K562 (cell line): Measurements from ENCODE around the gene HSPA2. TPM values are rescaled to one million over a fixed set of nuclear protein-coding genes. Genes with fewer than 3 reads are reported as not detected.

Experiments used
- ATAC-seq: fragments of 200-7000 bp; cut with Tn5 transposase; 3 replicates; pipeline ENCODE4 v1.9.1; 2020; ENCODE audit warnings: moderate library complexity
- BruUV-seq: library from RNA; stranded (reverse); fragments of 400-500 nt; replicated peaks from 2 replicates; lab custom pipeline; 2021; lab: Mats Ljungman, UMichigan
- CTCF ChIA-PET: fragments of 300-600 bp; formaldehyde crosslinking; extraction: SDS; loops from one replicate; lab custom pipeline; 2021; ENCODE audit warnings: low intra/inter-chr PET ratio; lab: Yijun Ruan, JAX
- POLR2A ChIA-PET: fragments of 300-600, 350-650 bp; sonication (Branson Sonifier 250); formaldehyde crosslinking; extraction: SDS; loops from one replicate; lab custom pipeline; 2021; ENCODE audit warnings: antibody characterized with exemption, inconsistent platforms; lab: Yijun Ruan, JAX
- DNase-seq, 4 experiments: peaks; one replicate each; pipeline versions ENCODE4 v3.0.0 to v3.0.0-alpha.2; 2011 to 2018; ENCODE audit warnings: low spot score in 3 of 4, mixed read lengths in 3 of 4; ENCODE audit errors: extremely low read depth in 1 of 4
- FAIRE-seq: peaks from 2 replicates; lab custom pipeline; 2011; peaks lifted over from hg19 to GRCh38; lab: Jason Lieb, UNC
- H2AFZ ChIP-seq: 2 replicates; pipeline ENCODE4 v1.6.0; 2011; ENCODE audit warnings: low read depth, low read length, control low read depth, inconsistent platforms
- H3K27ac ChIP-seq: fragments of 200-600 bp; 3 replicates; pipeline ENCODE4 v1.8.0; 2011; ENCODE audit warnings: low read depth, mild to moderate bottlenecking, control low read depth, inconsistent platforms, low read length, moderate library complexity, mixed read lengths; ENCODE audit errors: extremely low read depth
- H3K27me3 ChIP-seq, 2 experiments: fragments of 300-600 bp in 1 of 2; 2 replicates in 1 of 2; 3 replicates in 1 of 2; pipeline versions ENCODE4 v1.6.0 to v1.8.0; 2011; ENCODE audit warnings: inconsistent platforms in 2 of 2, low read length in 2 of 2, mild to moderate bottlenecking in 1 of 2, mixed read lengths in 1 of 2, moderate library complexity in 1 of 2; ENCODE audit not compliant: control insufficient read depth in 2 of 2, insufficient read depth in 2 of 2
- H3K36me3 ChIP-seq: fragments of 300-600 bp; 3 replicates; pipeline ENCODE4 v1.8.0; 2011; ENCODE audit warnings: mild to moderate bottlenecking, low read length, inconsistent platforms; ENCODE audit not compliant: control insufficient read depth, insufficient read depth
- H3K4me1 ChIP-seq, 2 experiments: fragments of 200-600 bp in 1 of 2; replicated peaks in 1 of 2; 2 replicates in 1 of 2; 3 replicates in 1 of 2; pipeline versions ENCODE4 v1.5.1 to v1.8.0; 2011; ENCODE audit warnings: inconsistent platforms in 2 of 2, low read length in 2 of 2, mild to moderate bottlenecking in 1 of 2, mixed read lengths in 1 of 2, moderate library complexity in 1 of 2; ENCODE audit not compliant: control insufficient read depth in 2 of 2, insufficient read depth in 2 of 2
- H3K4me2 ChIP-seq: 2 replicates; pipeline ENCODE4 v1.6.1; 2011; ENCODE audit warnings: low read length, control low read depth, inconsistent platforms, mixed read lengths; ENCODE audit not compliant: insufficient read depth
- H3K4me3 ChIP-seq: fragments of 200-600 bp; sonication (generic), shearing (Covaris generic); 2 replicates; pipeline ENCODE4 v1.5.1; 2016; ENCODE audit warnings: control low read depth, inconsistent platforms
- H3K79me2 ChIP-seq: fragments of 200-600 bp; 3 replicates; pipeline ENCODE4 v1.8.0; 2011; ENCODE audit warnings: low read length, inconsistent platforms; ENCODE audit not compliant: control insufficient read depth, insufficient read depth
- H3K9ac ChIP-seq, 2 experiments: 2 replicates each; pipeline versions ENCODE4 v1.6.0 to v1.6.1; 2011; ENCODE audit warnings: low read depth in 2 of 2, low read length in 2 of 2, control low read depth in 1 of 2, inconsistent platforms in 1 of 2, mild to moderate bottlenecking in 1 of 2, mixed read lengths in 1 of 2; ENCODE audit not compliant: insufficient read depth in 1 of 2
- H3K9me1 ChIP-seq: one replicate; pipeline ENCODE4 v1.6.0; 2011; ENCODE audit warnings: inconsistent platforms, mild to moderate bottlenecking, low read length, moderate library complexity; ENCODE audit not compliant: control insufficient read depth, insufficient read depth
- H3K9me3 ChIP-seq: replicated peaks from 2 replicates; pipeline ENCODE4 v1.5.1; 2011; ENCODE audit warnings: low read depth, low read length, inconsistent platforms; ENCODE audit not compliant: control insufficient read depth, insufficient read depth
- H4K20me1 ChIP-seq: replicated peaks from 2 replicates; pipeline ENCODE4 v1.6.1; 2011; ENCODE audit warnings: low read length, inconsistent platforms, mixed read lengths; ENCODE audit not compliant: control insufficient read depth, insufficient read depth
- IFI16 ChIP-seq: fragments of 250-450 bp; sonication (Bioruptor Pico); IDR thresholded peaks from 2 replicates; pipeline ENCODE4 v2.1.2; 2022; ENCODE audit warnings: mild to moderate bottlenecking, inconsistent platforms
- JUNB ChIP-seq: fragments of 450-650 bp; formaldehyde crosslinking; conservative IDR thresholded peaks from 2 replicates; pipeline ENCODE4 v1.4.0; 2020; ENCODE audit warnings: mild to moderate bottlenecking
- LEF1 ChIP-seq: fragments of 450-650 bp; IDR thresholded peaks from 2 replicates; pipeline ENCODE4 v1.6.1; 2016; ENCODE audit warnings: mild to moderate bottlenecking
- ZNF263 ChIP-seq: sonication (generic); formaldehyde crosslinking; IDR thresholded peaks from 2 replicates; pipeline ENCODE4 v1.8.0; 2022; ENCODE audit warnings: mild to moderate bottlenecking, missing genetic modification reagents, borderline replicate concordance
- ZNF316 ChIP-seq: fragments of 450-650 bp; IDR thresholded peaks from 2 replicates; pipeline ENCODE4 v1.6.1; 2016
- ZNF778 ChIP-seq: fragments of 450-650 bp; formaldehyde crosslinking; IDR thresholded peaks from 2 replicates; pipeline ENCODE4 v1.4.0; 2020; ENCODE audit warnings: mild to moderate bottlenecking, moderate library complexity
- ZNF79 ChIP-seq: fragments of 250-450 bp; sonication (Bioruptor Pico); IDR thresholded peaks from 2 replicates; pipeline ENCODE4 v1.4.0; 2020; ENCODE audit warnings: low read depth, mild to moderate bottlenecking, moderate library complexity
- WGBS: fragments of 100-300 bp; shearing (Covaris generic); methylation state at CpG from one replicate; pipeline ENCODE4 v1.1.6; 2016; ENCODE audit warnings: low coverage, mixed read lengths; ENCODE audit not compliant: insufficient coverage; ENCODE audit errors: missing lambda C conversion rate; 5-methylcytosine and 5-hydroxymethylcytosine counted together
- in situ Hi-C: fragments of 300-500 bp; cut with MboI; formaldehyde crosslinking; loops from 4 replicates; pipeline ENCODE4 v1.15.0; 2018; ENCODE audit warnings: inconsistent platforms, mixed read lengths
- intact Hi-C: fragments of 100-400 bp; cut with micrococcal nuclease; formaldehyde crosslinking; loops from 2 replicates; pipeline ENCODE4 v1.14.2; 2022
- polyA plus RNA-seq, 8 experiments: library from polyadenylated mRNA; depleted of rRNA in 4 of 8; stranded (reverse) in 5 of 8; unstranded in 3 of 8; fragments of >200 nt; fragmentation: Nextera tagmentation in 2 of 8; fragmentation: Illumina TruSeq in 1 of 8; extraction: Ambion mirVana in 2 of 8; extraction: Trizol in 1 of 8; gene quantifications; 2 replicates each; pipeline versions ENCODE4 v1.2.1 to v1.2.3, GENCODE V29; 2011 to 2014; ENCODE audit warnings: inconsistent platforms in 1 of 8, missing spikeins in 1 of 8
- total RNA-seq, 7 experiments: library from RNA; depleted of rRNA in 6 of 7; stranded (reverse); fragments of >200 nt in 6 of 7; fragmentation: Illumina TruSeq in 2 of 7; extraction: Trizol in 2 of 7; gene quantifications; 2 replicates each; pipeline versions ENCODE4 v1.2.1 to v1.2.3, GENCODE V29; 2011 to 2021; ENCODE audit warnings: low replicate concordance in 1 of 7
- TF ChIP-seq, protein P1 (sequence below): fragments of 250-450 bp; sonication (Bioruptor Pico); IDR thresholded peaks from 2 replicates; pipeline ENCODE4 v1.8.0; 2021; ENCODE audit warnings: mild to moderate bottlenecking, moderate library complexity

HSPA2 gene
- total and polyA plus RNA-seq, 9 of the 15 experiments (the other 6 are each of a cell fraction or from before 2014, with no cell fraction given) = not detected

DNA sequence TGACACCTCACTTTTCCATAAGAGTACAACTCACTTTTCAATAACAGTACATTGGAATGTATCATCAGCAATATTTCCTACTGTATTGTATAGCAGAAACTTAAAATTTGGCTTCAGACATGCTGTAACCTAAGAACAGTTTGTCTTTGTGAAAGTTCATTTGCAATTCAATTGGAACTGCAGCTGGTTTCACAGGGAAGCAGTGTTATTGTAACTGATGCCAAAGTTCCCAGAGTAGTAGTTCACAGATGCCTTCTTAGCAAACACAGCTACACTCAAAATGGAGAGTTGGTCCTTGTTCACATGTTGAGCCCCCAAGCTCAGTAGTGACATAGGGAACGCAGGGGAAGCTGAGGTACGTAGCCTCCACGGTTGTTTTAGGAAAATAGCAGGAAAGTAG is 32.6 kb downstream of the HSPA2 start:
- no peaks in the 10 kb centered on the region for H3K36me3 ChIP-seq
- ATAC-seq = no peak
- intact Hi-C loops = no loop called here
- ChIA-PET POLR2A (interaction anchor here (0.6 kb wide), 1 partner anchor 643 kb away, joined by 3 read pairs; no protein-coding TSS in a partner anchor), CTCF (no interaction called here)
- H3K79me2 ChIP-seq = no peaks in the 10 kb centered on the region
- no TSS peak for BruUV-seq
- no peaks in the 10 kb centered on the region for H4K20me1 ChIP-seq
- 0% methylated on average over 3 of the region's 3 CpGs for WGBS
- no peak overlapping the region for H2AFZ ChIP-seq
- in situ Hi-C loops = no loop called here
- TF ChIP-seq ZNF316 = peak; percentile 20; the same call in 1 of the 2 replicates
- TF ChIP-seq ZNF778 = no peak
- no peaks in the 10 kb centered on the region for H3K9me3 ChIP-seq
- FAIRE-seq = no peak
- no peak for DNase-seq
- no peaks in the 10 kb centered on the region for H3K4me1 ChIP-seq
- H3K9ac ChIP-seq = no peak overlapping the region
- peaks cover 2 to 12% of the 10 kb centered on the region in 2 experiments; a peak in 4 of 5 replicates for H3K27me3 ChIP-seq
- no peak overlapping the region for H3K27ac ChIP-seq
- no peak overlapping the region for H3K4me3 ChIP-seq
- no peak overlapping the region for H3K4me2 ChIP-seq
- H3K9me1 ChIP-seq = no peaks in the 10 kb centered on the region

- BruUV-seq = no TSS peak
- TF ChIP-seq JUNB (CRISPR knock-in tag) = no peak
- TF ChIP-seq LEF1 = no peak
- no peak for TF ChIP-seq ZNF79 (CRISPR knock-in tag)
- TF ChIP-seq ZNF263 (CRISPR knock-in tag) = no peak
- TF ChIP-seq IFI16 (CRISPR knock-in tag) = no peak
- TF ChIP-seq, protein P1, sequence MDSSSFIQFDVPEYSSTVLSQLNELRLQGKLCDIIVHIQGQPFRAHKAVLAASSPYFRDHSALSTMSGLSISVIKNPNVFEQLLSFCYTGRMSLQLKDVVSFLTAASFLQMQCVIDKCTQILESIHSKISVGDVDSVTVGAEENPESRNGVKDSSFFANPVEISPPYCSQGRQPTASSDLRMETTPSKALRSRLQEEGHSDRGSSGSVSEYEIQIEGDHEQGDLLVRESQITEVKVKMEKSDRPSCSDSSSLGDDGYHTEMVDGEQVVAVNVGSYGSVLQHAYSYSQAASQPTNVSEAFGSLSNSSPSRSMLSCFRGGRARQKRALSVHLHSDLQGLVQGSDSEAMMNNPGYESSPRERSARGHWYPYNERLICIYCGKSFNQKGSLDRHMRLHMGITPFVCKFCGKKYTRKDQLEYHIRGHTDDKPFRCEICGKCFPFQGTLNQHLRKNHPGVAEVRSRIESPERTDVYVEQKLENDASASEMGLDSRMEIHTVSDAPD (CRISPR knock-in tag) = no peak
These were observed 34.0 kb downstream of the HSPA2 start for GRCh38 chr14:64574371-64575107.

More at GRCh38 chr14:64574371-64575107, 34.0 kb downstream of the HSPA2 start:
- CTCF ChIA-PET = no interaction called here
- no peak overlapping the region for H3K4me3 ChIP-seq
- POLR2A ChIA-PET = no interaction called here
- H4K20me1 ChIP-seq = no peaks in the 10 kb centered on the region
- FAIRE-seq = no peak
- H3K27ac ChIP-seq = no peak overlapping the region
- WGBS = 4% methylated on average over 6 of the region's 6 CpGs
- no peaks in the 10 kb centered on the region for H3K9me3 ChIP-seq
- no peak overlapping the region for H3K9ac ChIP-seq
- H3K36me3 ChIP-seq = no peaks in the 10 kb centered on the region
- H3K4me1 ChIP-seq = no peaks in the 10 kb centered on the region
- no peaks in the 10 kb centered on the region for H3K79me2 ChIP-seq
- ATAC-seq = no peak
- no peak overlapping the region for H2AFZ ChIP-seq
- H3K27me3 ChIP-seq = peaks cover 2 to 12% of the 10 kb centered on the region in 2 experiments; a peak in 4 of 5 replicates
- DNase-seq = no peak
- intact Hi-C loops = no loop called here
- H3K4me2 ChIP-seq = no peak overlapping the region
- no peaks in the 10 kb centered on the region for H3K9me1 ChIP-seq
- in situ Hi-C loops = no loop called here
